IMR-90 (cell line): ENCODE measurements around the gene MED13. TPM values are rescaled to one million over a fixed set of nuclear protein-coding genes. Genes with fewer than 3 reads are reported as not detected.

Source experiments
- ATAC-seq: fragments of 200-7000 bp; cut with Tn5 transposase; 2 replicates; pipeline ENCODE4 v1.9.1; 2020; ENCODE audit warnings: low read depth, mild to moderate bottlenecking, moderate library complexity
- BruUV-seq: library from RNA; stranded (reverse); fragments of 400-500 nt; replicated peaks from 2 replicates; lab custom pipeline; 2021; lab: Mats Ljungman, UMichigan
- CTCF ChIA-PET: fragments of 300-600 bp; formaldehyde crosslinking; extraction: SDS; loops from one replicate; lab custom pipeline; 2021; ENCODE audit warnings: antibody characterized with exemption; lab: Yijun Ruan, JAX
- POLR2A ChIA-PET: fragments of 300-600 bp; sonication (Branson Sonifier 250); formaldehyde crosslinking; loops from one replicate; lab custom pipeline; 2022; ENCODE audit warnings: antibody characterized with exemption; ENCODE audit not compliant: unreplicated experiment; lab: Charles Lee
- DNase-seq: peaks from one replicate; pipeline ENCODE4 v3.0.0; 2013
- H2AFZ ChIP-seq: replicated peaks from 2 replicates; pipeline ENCODE3; 2013; ENCODE audit warnings: low read length, mild to moderate bottlenecking; ENCODE audit not compliant: poor library complexity
- H2AK5ac ChIP-seq: 2 replicates; pipeline ENCODE4 v1.6.1; 2013; ENCODE audit warnings: low read depth, low read length, inconsistent platforms
- H2AK9ac ChIP-seq: replicated peaks from 2 replicates; pipeline ENCODE3; 2013; ENCODE audit warnings: mild to moderate bottlenecking, low read depth, low read length, moderate library complexity; ENCODE audit not compliant: poor library complexity
- H2BK120ac ChIP-seq: 2 replicates; pipeline ENCODE4 v1.6.1; 2013; ENCODE audit warnings: low read depth, low read length, inconsistent platforms
- H2BK15ac ChIP-seq: 3 replicates; pipeline ENCODE4 v1.6.1; 2013; ENCODE audit warnings: low read depth, low read length, inconsistent platforms
- H2BK20ac ChIP-seq: 2 replicates; pipeline ENCODE4 v1.6.1; 2013; ENCODE audit warnings: low read depth, mild to moderate bottlenecking, inconsistent platforms, low read length, moderate library complexity
- H2BK5ac ChIP-seq: 2 replicates; pipeline ENCODE4 v1.6.1; 2013; ENCODE audit warnings: mild to moderate bottlenecking, low read depth, low read length, inconsistent platforms; ENCODE audit not compliant: poor library complexity, severe bottlenecking
- H3K14ac ChIP-seq: replicated peaks from 2 replicates; pipeline ENCODE4 v1.6.1; 2013; ENCODE audit warnings: low read depth, low read length, inconsistent platforms
- H3K18ac ChIP-seq: 2 replicates; pipeline ENCODE4 v1.6.1; 2013; ENCODE audit warnings: low read depth, low read length, control low read depth
- H3K23ac ChIP-seq: 2 replicates; pipeline ENCODE4 v1.6.1; 2013; ENCODE audit warnings: low read depth, low read length, inconsistent platforms
- H3K27ac ChIP-seq: 2 replicates; pipeline ENCODE4 v1.5.1; 2013; ENCODE audit warnings: mild to moderate bottlenecking, control low read depth, low read length; ENCODE audit not compliant: insufficient read depth
- H3K27me3 ChIP-seq: 2 replicates; pipeline ENCODE4 v1.6.1; 2013; ENCODE audit warnings: low read length; ENCODE audit not compliant: control insufficient read depth, insufficient read depth
- H3K36me3 ChIP-seq: 2 replicates; pipeline ENCODE4 v1.6.1; 2013; ENCODE audit warnings: low read length, mixed read lengths; ENCODE audit not compliant: control insufficient read depth, insufficient read depth
- H3K4ac ChIP-seq: 2 replicates; pipeline ENCODE4 v1.6.1; 2013; ENCODE audit warnings: low read depth, low read length, inconsistent platforms
- H3K4me1 ChIP-seq: 2 replicates; pipeline ENCODE4 v1.6.1; 2013; ENCODE audit warnings: low read length, mixed read lengths; ENCODE audit not compliant: control insufficient read depth, insufficient read depth
- H3K4me2 ChIP-seq: 2 replicates; pipeline ENCODE4 v1.6.1; 2013; ENCODE audit warnings: low read depth, mild to moderate bottlenecking, control low read depth, low read length, moderate library complexity
- H3K4me3 ChIP-seq: 2 replicates; pipeline ENCODE4 v1.5.1; 2013; ENCODE audit warnings: low read depth, mild to moderate bottlenecking, control low read depth, low read length, moderate library complexity; ENCODE audit not compliant: insufficient read depth
- H3K56ac ChIP-seq: 2 replicates; pipeline ENCODE4 v1.6.1; 2013; ENCODE audit warnings: low read length, inconsistent platforms; ENCODE audit not compliant: insufficient read depth; ENCODE audit errors: extremely low read depth
- H3K79me1 ChIP-seq, 2 experiments: 2 replicates each; pipeline ENCODE4 v1.6.1; 2013; ENCODE audit warnings: low read length in 2 of 2, inconsistent platforms in 1 of 2, low read depth in 1 of 2
- H3K9ac ChIP-seq: 2 replicates; pipeline ENCODE4 v1.6.1; 2013; ENCODE audit warnings: low read depth, low read length, control low read depth
- H3K9me1 ChIP-seq: 2 replicates; pipeline ENCODE4 v1.6.1; 2013; ENCODE audit warnings: low read length, inconsistent platforms; ENCODE audit not compliant: insufficient read depth
- H3K9me3 ChIP-seq: 2 replicates; pipeline ENCODE4 v1.6.1; 2013; ENCODE audit warnings: low read length; ENCODE audit not compliant: control insufficient read depth, insufficient read depth
- H4K20me1 ChIP-seq: 2 replicates; pipeline ENCODE4 v1.6.1; 2013; ENCODE audit warnings: low read length, inconsistent platforms; ENCODE audit not compliant: insufficient read depth
- H4K5ac ChIP-seq: 2 replicates; pipeline ENCODE4 v1.6.1; 2013; ENCODE audit warnings: mild to moderate bottlenecking, low read depth, low read length, control low read depth
- H4K8ac ChIP-seq, 2 experiments: 2 replicates each; pipeline ENCODE4 v1.6.1; 2013; ENCODE audit warnings: low read depth in 2 of 2, low read length in 2 of 2, control low read depth in 1 of 2, inconsistent platforms in 1 of 2
- H4K91ac ChIP-seq: 2 replicates; pipeline ENCODE4 v1.6.1; 2013; ENCODE audit warnings: low read depth, low read length, inconsistent platforms; ENCODE audit not compliant: insufficient read depth
- BHLHE40 ChIP-seq: fragments of 150-350 bp; IDR thresholded peaks from 2 replicates; pipeline ENCODE4 v1.6.1; 2016; ENCODE audit warnings: mild to moderate bottlenecking, low read depth, low read length
- CEBPB ChIP-seq: IDR thresholded peaks from 2 replicates; pipeline ENCODE4 v1.6.1; 2012; ENCODE audit warnings: low read depth, low read length, improper control_type of control experiment
- CHD1 ChIP-seq: IDR thresholded peaks from 2 replicates; pipeline ENCODE4 v1.6.1; 2012; ENCODE audit warnings: low read depth, low read length, improper control_type of control experiment
- FOS ChIP-seq: fragments of 150-350 bp; IDR thresholded peaks from 2 replicates; pipeline ENCODE4 v1.6.1; 2016; ENCODE audit warnings: low read depth, low read length
- MAFK ChIP-seq: IDR thresholded peaks from 2 replicates; pipeline ENCODE4 v1.6.1; 2012; ENCODE audit warnings: low read depth, low read length, improper control_type of control experiment
- MAZ ChIP-seq: IDR thresholded peaks from 2 replicates; pipeline ENCODE4 v1.6.1; 2012; ENCODE audit warnings: low read depth, mild to moderate bottlenecking, low read length, improper control_type of control experiment, moderate library complexity, borderline replicate concordance
- MXI1 ChIP-seq: IDR thresholded peaks from 2 replicates; pipeline ENCODE4 v1.6.1; 2012; ENCODE audit warnings: low read depth, mild to moderate bottlenecking, low read length, moderate library complexity, borderline replicate concordance
- NFE2L2 ChIP-seq: fragments of 150-350 bp; IDR thresholded peaks from 2 replicates; pipeline ENCODE4 v1.6.1; 2016; ENCODE audit warnings: low read depth, mild to moderate bottlenecking, low read length
- POLR2A ChIP-seq: IDR thresholded peaks from 2 replicates; pipeline ENCODE4 v1.6.1; 2012; ENCODE audit warnings: mild to moderate bottlenecking, low read depth, low read length
- RAD21 ChIP-seq: IDR thresholded peaks from 2 replicates; pipeline ENCODE4 v1.6.1; 2012; ENCODE audit warnings: low read length, improper control_type of control experiment
- RCOR1 ChIP-seq: IDR thresholded peaks from 2 replicates; pipeline ENCODE4 v1.6.1; 2012; ENCODE audit warnings: mild to moderate bottlenecking, low read length, improper control_type of control experiment; ENCODE audit not compliant: insufficient replicate concordance
- RFX5 ChIP-seq: IDR thresholded peaks from 2 replicates; pipeline ENCODE4 v1.8.0; 2012; ENCODE audit warnings: low read depth, mild to moderate bottlenecking, low read length, moderate library complexity
- SMC3 ChIP-seq: fragments of 150-350 bp; IDR thresholded peaks from 2 replicates; pipeline ENCODE4 v1.6.1; 2016; ENCODE audit warnings: low read depth, mild to moderate bottlenecking, antibody characterized with exemption, low read length, moderate library complexity
- WGBS, 2 experiments: methylation state at CpG; one replicate each; pipeline versions ENCODE4 v1.1.5 to v1.1.7; 2013; ENCODE audit warnings: missing lambda C conversion rate in 2 of 2; ENCODE audit not compliant: insufficient read length in 1 of 2; ENCODE audit errors: extremely low coverage in 2 of 2; 5-methylcytosine and 5-hydroxymethylcytosine counted together
- dilution Hi-C: fragments of 300-500 bp; cut with HindIII; formaldehyde crosslinking; loops from one replicate; pipeline ENCODE4 v1.14.3; 2018; ENCODE audit warnings: low sequenced_read_pairs; ENCODE audit not compliant: unreplicated experiment
- in situ Hi-C: fragments of 300-500 bp; cut with MboI; formaldehyde crosslinking; loops from 3 replicates; pipeline ENCODE4 v1.14.3; 2019; ENCODE audit warnings: low sequenced_read_pairs, inconsistent platforms, mixed read lengths
- intact Hi-C: fragments of 100-400 bp; cut with micrococcal nuclease; formaldehyde crosslinking; loops from 2 replicates; pipeline ENCODE4 v1.10.0; 2022
- polyA plus RNA-seq, 3 experiments: library from polyadenylated mRNA; depleted of rRNA; stranded (reverse); fragments of >200 nt; gene quantifications; 2 replicates each; pipeline ENCODE4 v1.2.3, GENCODE V29; 2012; ENCODE audit warnings: low replicate concordance in 1 of 3
- total RNA-seq: library from RNA; depleted of rRNA; stranded (reverse); fragments of >200 nt; gene quantifications from 2 replicates; pipeline ENCODE4 v1.2.3, GENCODE V29; 2012
- TF ChIP-seq, protein P1 (sequence below): fragments of 150-350 bp; IDR thresholded peaks from 2 replicates; pipeline ENCODE4 v1.6.1; 2016; ENCODE audit warnings: low read depth, mild to moderate bottlenecking, low read length, moderate library complexity, borderline replicate concordance
- TF ChIP-seq, protein P2 (sequence below): conservative IDR thresholded peaks from 2 replicates; pipeline ENCODE4 v1.5.1; 2012; ENCODE audit warnings: mild to moderate bottlenecking, low read depth, low read length, improper control_type of control experiment
- TF ChIP-seq, protein P3 (sequence below): fragments of 150-350 bp; IDR thresholded peaks from 2 replicates; pipeline ENCODE4 v1.6.1; 2017; ENCODE audit warnings: mild to moderate bottlenecking, antibody characterized with exemption, low read length, low read depth

MED13 gene
- total and polyA plus RNA-seq, 2 of the 4 experiments (the other 2 are of a cell fraction) = 9.7 to 67.2 TPM

DNA sequence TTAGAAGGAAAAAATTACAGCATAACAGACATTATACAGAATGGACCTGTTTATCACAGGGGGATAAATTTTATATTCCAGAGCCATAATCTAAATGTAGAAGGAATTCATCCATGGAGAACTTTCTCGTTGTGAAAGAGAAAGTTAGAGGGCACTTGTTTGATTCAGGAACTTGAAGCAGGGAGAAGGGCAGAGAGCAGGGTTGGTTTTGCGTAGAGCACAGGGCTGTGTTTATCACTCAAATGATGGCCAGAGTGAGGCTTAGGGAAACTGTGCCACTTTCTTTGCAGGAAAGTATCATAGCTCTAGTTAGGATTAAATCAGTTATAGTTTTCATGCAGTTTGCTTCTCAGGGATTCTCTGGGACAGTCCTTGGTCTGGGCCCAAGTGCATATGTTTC, 29.1 kb upstream of the MED13 start:
- CTCF ChIA-PET = interaction anchor here (0.6 to 2.5 kb wide), 3 partner anchors 15 to 28 kb away, joined by 4 to 9 read pairs (median 5); no protein-coding TSS in a partner anchor
- no peak overlapping the region for H3K4ac ChIP-seq
- peak; percentile 8 for DNase-seq

More for the DNA sequence above, 29.1 kb upstream of the MED13 start:
- peaks cover 2% of the 10 kb centered on the region; the same call in 1 of the 2 replicates for H3K9me3 ChIP-seq
- no peak overlapping the region for H3K18ac ChIP-seq
- H2AFZ ChIP-seq = no peak overlapping the region
- H4K5ac ChIP-seq = no peak overlapping the region
- no peak overlapping the region for H3K23ac ChIP-seq
- TF ChIP-seq MAFK (no peak), RFX5 (no peak), BHLHE40 (no peak), RCOR1 (no peak), CEBPB (no peak), MAZ (no peak), POLR2A (no peak), CHD1 (no peak), SMC3 (no peak), NFE2L2 (no peak), FOS (no peak), MXI1 (no peak), RAD21 (no peak)
- TF ChIP-seq, protein P1, sequence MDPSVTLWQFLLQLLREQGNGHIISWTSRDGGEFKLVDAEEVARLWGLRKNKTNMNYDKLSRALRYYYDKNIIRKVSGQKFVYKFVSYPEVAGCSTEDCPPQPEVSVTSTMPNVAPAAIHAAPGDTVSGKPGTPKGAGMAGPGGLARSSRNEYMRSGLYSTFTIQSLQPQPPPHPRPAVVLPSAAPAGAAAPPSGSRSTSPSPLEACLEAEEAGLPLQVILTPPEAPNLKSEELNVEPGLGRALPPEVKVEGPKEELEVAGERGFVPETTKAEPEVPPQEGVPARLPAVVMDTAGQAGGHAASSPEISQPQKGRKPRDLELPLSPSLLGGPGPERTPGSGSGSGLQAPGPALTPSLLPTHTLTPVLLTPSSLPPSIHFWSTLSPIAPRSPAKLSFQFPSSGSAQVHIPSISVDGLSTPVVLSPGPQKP = no peak
- TF ChIP-seq, protein P2, sequence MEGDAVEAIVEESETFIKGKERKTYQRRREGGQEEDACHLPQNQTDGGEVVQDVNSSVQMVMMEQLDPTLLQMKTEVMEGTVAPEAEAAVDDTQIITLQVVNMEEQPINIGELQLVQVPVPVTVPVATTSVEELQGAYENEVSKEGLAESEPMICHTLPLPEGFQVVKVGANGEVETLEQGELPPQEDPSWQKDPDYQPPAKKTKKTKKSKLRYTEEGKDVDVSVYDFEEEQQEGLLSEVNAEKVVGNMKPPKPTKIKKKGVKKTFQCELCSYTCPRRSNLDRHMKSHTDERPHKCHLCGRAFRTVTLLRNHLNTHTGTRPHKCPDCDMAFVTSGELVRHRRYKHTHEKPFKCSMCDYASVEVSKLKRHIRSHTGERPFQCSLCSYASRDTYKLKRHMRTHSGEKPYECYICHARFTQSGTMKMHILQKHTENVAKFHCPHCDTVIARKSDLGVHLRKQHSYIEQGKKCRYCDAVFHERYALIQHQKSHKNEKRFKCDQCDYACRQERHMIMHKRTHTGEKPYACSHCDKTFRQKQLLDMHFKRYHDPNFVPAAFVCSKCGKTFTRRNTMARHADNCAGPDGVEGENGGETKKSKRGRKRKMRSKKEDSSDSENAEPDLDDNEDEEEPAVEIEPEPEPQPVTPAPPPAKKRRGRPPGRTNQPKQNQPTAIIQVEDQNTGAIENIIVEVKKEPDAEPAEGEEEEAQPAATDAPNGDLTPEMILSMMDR = no peak
- TF ChIP-seq, protein P3, sequence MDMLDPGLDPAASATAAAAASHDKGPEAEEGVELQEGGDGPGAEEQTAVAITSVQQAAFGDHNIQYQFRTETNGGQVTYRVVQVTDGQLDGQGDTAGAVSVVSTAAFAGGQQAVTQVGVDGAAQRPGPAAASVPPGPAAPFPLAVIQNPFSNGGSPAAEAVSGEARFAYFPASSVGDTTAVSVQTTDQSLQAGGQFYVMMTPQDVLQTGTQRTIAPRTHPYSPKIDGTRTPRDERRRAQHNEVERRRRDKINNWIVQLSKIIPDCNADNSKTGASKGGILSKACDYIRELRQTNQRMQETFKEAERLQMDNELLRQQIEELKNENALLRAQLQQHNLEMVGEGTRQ = no peak
- H3K36me3 ChIP-seq = no peaks in the 10 kb centered on the region
- BruUV-seq = no TSS peak
- POLR2A ChIA-PET = no interaction called here
- no peak overlapping the region for H2BK15ac ChIP-seq
- no peaks in the 10 kb centered on the region for H4K20me1 ChIP-seq
- intact Hi-C loops = no loop called here
- H2BK120ac ChIP-seq = no peak overlapping the region
- no peak overlapping the region for H3K14ac ChIP-seq
- no peak overlapping the region for H2AK9ac ChIP-seq
- H4K8ac ChIP-seq = no peak overlapping the region
- H2AK5ac ChIP-seq = no peak overlapping the region
- in situ Hi-C loops = no loop called here
- H2BK20ac ChIP-seq = no peak overlapping the region
- no peak overlapping the region for H3K4me3 ChIP-seq
- no peak overlapping the region for H2BK5ac ChIP-seq
- peaks cover 3% of the 10 kb centered on the region for H3K27me3 ChIP-seq
- H4K91ac ChIP-seq = no peak overlapping the region
- H3K4me2 ChIP-seq = peak overlapping the region; percentile 42; the same call in 1 of the 2 replicates
- no peak overlapping the region for H3K56ac ChIP-seq
- peak; percentile 38 for ATAC-seq
- dilution Hi-C loops = no loop called here
- peaks cover 2% of the 10 kb centered on the region for H3K4me1 ChIP-seq
- no peaks in the 10 kb centered on the region for H3K9me1 ChIP-seq
- H3K79me1 ChIP-seq = no peaks in the 10 kb centered on the region
- H3K9ac ChIP-seq = no peak overlapping the region
- 0% methylated on average over 1 of the region's 2 CpGs; no CpG with 5 or more reads in 1 of the 2 experiments for whole genome bisulfite sequencing, 2 experiments
- no peak overlapping the region for H3K27ac ChIP-seq
